Nephron progenitor cell (in vitro differentiated cells): ENCODE results near the gene GPR146.
A peak's percentile ranks its signal among the peaks of the same experiment; 100 is the strongest.

ENCODE experiments used
- DNase-seq: peaks from one replicate; pipeline ENCODE4 v3.0.0; 2021
- H3K27ac Mint-ChIP-seq: 2 replicates; pipeline ENCODE4 v1.8.0; 2021; ENCODE audit warnings: mild to moderate bottlenecking, moderate library complexity, mixed read lengths
- H3K27me3 Mint-ChIP-seq: 2 replicates; pipeline ENCODE4 v1.8.0; 2021; ENCODE audit warnings: mild to moderate bottlenecking, low read depth, mixed read lengths; ENCODE audit not compliant: poor library complexity
- H3K36me3 Mint-ChIP-seq: 2 replicates; pipeline ENCODE4 v1.8.0; 2021; ENCODE audit warnings: low read depth, mixed read lengths
- H3K4me1 Mint-ChIP-seq: 2 replicates; pipeline ENCODE4 v1.8.0; 2021; ENCODE audit warnings: mixed read lengths
- H3K4me3 Mint-ChIP-seq: 2 replicates; pipeline ENCODE4 v1.8.0; 2021; ENCODE audit warnings: mild to moderate bottlenecking, moderate library complexity, mixed read lengths
- H3K9me3 Mint-ChIP-seq: 2 replicates; pipeline ENCODE4 v1.8.0; 2021; ENCODE audit warnings: mild to moderate bottlenecking, moderate library complexity, mixed read lengths
- CTCF ChIP-seq: fragments of 200-600 bp; sonication (generic); IDR thresholded peaks from 2 replicates; pipeline ENCODE4 v1.5.0; 2021; ENCODE audit warnings: antibody characterized with exemption

Gene GPR146

DNA sequence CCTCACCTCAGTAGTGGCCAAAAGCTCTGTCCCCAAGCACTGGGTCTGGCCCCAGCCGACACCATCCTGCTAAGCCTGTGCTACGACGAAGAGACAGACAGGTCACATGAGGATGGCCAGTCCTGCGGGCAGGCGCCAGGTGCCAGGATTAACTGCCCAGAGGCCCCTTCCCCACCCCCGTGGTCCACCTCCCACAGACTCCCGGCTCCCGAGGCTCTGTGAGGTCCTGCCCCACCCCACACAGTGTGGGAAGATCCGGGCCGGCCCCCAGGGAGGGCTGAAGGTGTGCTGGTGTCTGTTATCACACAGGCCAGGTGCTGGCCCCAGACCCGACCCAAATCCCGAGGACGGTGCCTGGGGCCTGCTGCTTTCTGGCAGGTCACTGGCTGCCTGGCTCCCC lies 34.1 kb upstream of the GPR146 start:
- peaks cover 26% of the 10 kb centered on the region for H3K4me1 Mint-ChIP-seq
- DNase-seq = no peak
- H3K9me3 Mint-ChIP-seq = no peaks in the 10 kb centered on the region
- no peaks in the 10 kb centered on the region for H3K27me3 Mint-ChIP-seq
- no peak for TF ChIP-seq CTCF
- H3K4me3 Mint-ChIP-seq = no peak overlapping the region
- H3K27ac Mint-ChIP-seq = peak overlapping the region; percentile 59
- H3K36me3 Mint-ChIP-seq = peaks cover 18% of the 10 kb centered on the region

- Mint-ChIP-seq H3K27me3 (no peaks in the 10 kb centered on the region), H3K36me3 (peaks cover 13% of the 10 kb centered on the region), H3K27ac (no peak overlapping the region), H3K9me3 (no peaks in the 10 kb centered on the region), H3K4me1 (peaks cover 23% of the 10 kb centered on the region), H3K4me3 (no peak overlapping the region)
- TF ChIP-seq CTCF = no peak
- no peak for DNase-seq
Observed at GRCh38 chr7:1011297-1012003, 32.9 kb upstream of the GPR146 start.

DNA sequence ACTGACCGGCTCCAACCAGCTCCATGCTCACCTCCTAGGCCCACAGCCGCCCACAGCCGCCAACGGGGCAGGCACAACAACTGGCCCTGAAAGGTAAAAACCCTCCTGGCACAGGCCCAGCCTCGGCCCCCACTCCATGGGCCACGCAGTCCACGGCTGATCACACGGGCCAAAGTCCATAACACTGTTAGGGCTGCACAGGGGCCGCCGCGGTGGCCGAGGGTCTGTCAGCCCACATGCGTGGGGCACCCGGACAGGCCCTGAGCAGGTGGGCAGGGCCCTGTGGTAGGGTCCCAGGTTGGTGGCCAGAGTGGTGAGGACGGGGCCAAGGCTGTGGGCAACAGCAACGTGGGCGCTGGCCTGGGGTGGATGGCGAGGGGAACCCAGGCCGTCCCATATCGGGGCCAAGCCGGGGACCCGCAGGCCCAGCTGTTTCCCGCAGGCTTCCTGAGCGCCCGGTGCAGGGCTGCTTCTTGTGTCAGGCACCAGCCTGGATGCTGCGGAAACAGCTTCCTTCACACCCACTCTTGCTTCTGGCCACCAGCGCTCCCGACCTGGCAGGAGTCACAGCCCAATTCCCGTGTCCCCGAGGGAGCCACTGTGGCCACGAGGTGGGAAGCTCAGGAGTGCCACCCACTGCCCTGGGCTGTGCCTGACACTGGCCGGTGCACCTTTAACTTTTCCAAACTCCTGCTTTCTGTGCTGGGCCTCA lies 32.2 kb upstream of the GPR146 start:
- TF ChIP-seq CTCF = no peak
- peaks cover 13% of the 10 kb centered on the region for H3K36me3 Mint-ChIP-seq
- no peaks in the 10 kb centered on the region for H3K27me3 Mint-ChIP-seq
- no peaks in the 10 kb centered on the region for H3K9me3 Mint-ChIP-seq
- peaks cover 23% of the 10 kb centered on the region for H3K4me1 Mint-ChIP-seq
- H3K27ac Mint-ChIP-seq = no peak overlapping the region
- H3K4me3 Mint-ChIP-seq = no peak overlapping the region
- DNase-seq = no peak

DNA sequence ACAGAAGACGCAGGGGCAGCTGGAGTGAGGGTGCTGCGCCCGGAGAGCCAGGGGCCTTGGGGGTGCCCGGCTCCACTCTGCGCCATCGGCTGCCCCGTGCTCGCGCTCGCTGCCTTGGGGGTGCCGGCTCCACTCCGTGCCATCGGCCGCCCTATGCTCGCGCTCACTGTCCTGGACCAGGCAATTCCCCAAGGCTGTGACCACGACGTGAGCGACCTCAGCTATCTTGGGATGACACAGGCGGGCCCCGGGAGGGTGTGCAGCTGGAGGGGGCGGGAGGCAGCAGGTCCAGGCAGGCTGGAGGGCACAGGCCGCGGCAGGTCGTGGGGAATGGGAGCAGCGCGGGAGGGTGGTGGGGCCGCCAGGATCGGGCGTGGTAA lies 31.6 kb upstream of the GPR146 start:
- peaks cover 23% of the 10 kb centered on the region for H3K4me1 Mint-ChIP-seq
- no peak for TF ChIP-seq CTCF
- H3K27me3 Mint-ChIP-seq = no peaks in the 10 kb centered on the region
- DNase-seq = no peak
- H3K36me3 Mint-ChIP-seq = peaks cover 13% of the 10 kb centered on the region
- H3K4me3 Mint-ChIP-seq = no peak overlapping the region
- H3K9me3 Mint-ChIP-seq = no peaks in the 10 kb centered on the region
- no peak overlapping the region for H3K27ac Mint-ChIP-seq

- Mint-ChIP-seq H3K36me3 (peaks cover 20% of the 10 kb centered on the region), H3K9me3 (no peaks in the 10 kb centered on the region), H3K4me3 (no peak overlapping the region), H3K4me1 (peaks cover 26% of the 10 kb centered on the region), H3K27me3 (no peaks in the 10 kb centered on the region), H3K27ac (peak overlapping the region; percentile 80)
- no peak for DNase-seq
- no peak for TF ChIP-seq CTCF
Observed at GRCh38 chr7:1013581-1013980, 30.8 kb upstream of the GPR146 start.

GRCh38 chr7:1014681-1015080 lies 29.7 kb upstream of the GPR146 start:
- H3K9me3 Mint-ChIP-seq = no peaks in the 10 kb centered on the region

More at GRCh38 chr7:1014681-1015080, 29.7 kb upstream of the GPR146 start:
- H3K4me1 Mint-ChIP-seq = peaks cover 22% of the 10 kb centered on the region
- no peaks in the 10 kb centered on the region for H3K27me3 Mint-ChIP-seq
- peaks cover 12% of the 10 kb centered on the region for H3K36me3 Mint-ChIP-seq
- H3K27ac Mint-ChIP-seq = no peak overlapping the region
- TF ChIP-seq CTCF = no peak
- no peak overlapping the region for H3K4me3 Mint-ChIP-seq
- DNase-seq = no peak
